GM19455 (cell line): ENCODE data around the gene KIRREL3.

Experiments used
- ATAC-seq: cut with Tn5 transposase; IDR thresholded peaks from one replicate; pipeline ENCODE4 v1.9.1; 2021; ENCODE audit not compliant: unreplicated experiment

The KIRREL3 gene

DNA sequence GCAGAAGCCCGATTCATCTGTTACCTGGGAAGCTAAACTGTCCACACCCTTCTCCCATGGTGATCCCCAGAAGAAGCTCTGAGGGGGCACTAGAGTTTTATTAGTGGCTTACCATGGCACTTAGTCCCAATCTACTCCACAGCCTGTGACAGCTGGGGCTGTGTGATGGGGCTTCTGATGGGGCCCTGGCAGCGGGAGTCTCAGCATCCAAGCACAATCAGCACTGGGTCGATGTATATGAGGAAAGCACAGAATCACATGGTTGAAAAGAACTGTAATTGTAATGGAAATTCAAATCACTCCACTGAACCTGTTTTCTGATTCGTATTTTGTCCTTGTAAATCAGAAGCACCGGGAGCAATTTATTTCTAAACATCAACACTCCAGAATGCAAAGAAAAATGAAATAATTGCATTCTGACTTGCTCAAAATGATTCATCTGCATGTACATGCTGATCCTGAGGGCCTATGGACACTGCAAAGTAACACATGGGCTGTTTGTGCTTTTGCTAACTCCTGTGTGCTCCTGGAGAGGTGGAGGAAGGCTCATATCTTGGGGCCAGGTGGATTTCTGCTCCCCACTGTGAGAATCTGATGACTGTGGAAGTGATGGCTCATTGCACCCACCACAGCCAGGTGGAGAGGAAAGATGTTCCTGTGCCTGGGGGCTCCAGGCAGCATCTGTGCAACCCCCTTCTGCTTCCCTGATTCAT is 203.0 kb downstream of the KIRREL3 start:
- no peak for ATAC-seq

DNA sequence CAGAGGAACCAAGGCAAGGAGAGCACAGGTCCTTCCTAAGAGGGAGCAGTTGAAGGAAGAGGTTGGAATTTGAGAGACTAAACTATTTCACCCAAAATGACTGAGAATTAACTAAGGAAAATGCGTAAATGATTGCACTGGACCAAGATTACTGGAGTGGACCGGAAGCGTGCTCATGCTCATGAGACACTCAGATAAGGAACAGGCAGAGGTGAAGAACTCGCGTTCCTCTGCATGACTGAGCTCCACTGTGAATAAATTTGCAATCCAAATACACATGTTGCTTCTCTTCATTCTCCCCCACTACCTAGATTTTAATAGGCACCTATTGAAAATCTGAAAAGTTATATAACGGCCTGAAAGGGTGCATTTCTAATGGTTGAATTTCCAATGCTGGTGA is 207.0 kb downstream of the KIRREL3 start:
- no peak for ATAC-seq

GRCh38 chr11:126791991-126792390 is 208.6 kb downstream of the KIRREL3 start:
- no peak for ATAC-seq

GRCh38 chr11:126791446-126791845 is 209.1 kb downstream of the KIRREL3 start:
- no peak for ATAC-seq

GRCh38 chr11:126790550-126791081 is 210.0 kb downstream of the KIRREL3 start:
- no peak for ATAC-seq

GRCh38 chr11:126782810-126783209 is 217.8 kb downstream of the KIRREL3 start:
- no peak for ATAC-seq

DNA sequence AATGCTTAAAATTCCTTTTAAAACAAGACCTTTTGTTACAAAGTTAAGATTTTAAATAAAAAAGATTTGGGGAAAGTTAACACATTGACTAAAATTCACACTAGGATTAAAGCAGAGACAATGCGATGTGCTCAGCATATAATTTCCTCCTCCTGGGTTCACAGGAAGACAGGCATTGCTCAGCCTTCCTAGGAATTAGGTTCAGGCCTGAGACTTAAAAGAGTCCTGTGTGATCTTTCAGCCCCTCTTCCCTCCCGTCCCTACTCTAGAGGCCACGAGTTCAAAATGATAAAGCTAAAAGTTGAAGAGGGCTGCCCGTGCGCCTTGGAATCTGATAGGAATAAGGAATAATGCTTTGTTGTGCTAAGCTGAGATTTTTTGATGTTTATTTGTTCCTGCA is 218.6 kb downstream of the KIRREL3 start:
- no peak for ATAC-seq

DNA sequence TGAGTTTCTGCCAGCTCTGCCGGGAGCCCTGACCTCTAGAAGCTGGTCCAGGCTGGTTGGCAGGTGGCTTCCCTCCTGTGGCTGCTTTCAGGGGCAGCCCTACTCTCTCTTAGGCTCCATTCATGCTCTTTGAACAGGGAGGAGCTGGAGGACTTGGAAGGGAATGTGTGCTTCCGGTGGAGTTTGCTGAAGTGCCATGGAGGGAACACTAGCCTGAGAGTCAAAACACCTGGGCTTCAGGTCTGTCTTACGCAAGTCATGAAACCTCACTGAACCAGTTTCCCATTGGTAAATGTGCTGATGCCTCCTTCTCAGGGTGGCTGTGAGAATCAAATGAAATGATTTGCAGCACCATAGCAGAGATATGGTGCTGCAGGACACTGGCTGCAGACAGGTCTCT is 224.5 kb downstream of the KIRREL3 start:
- ATAC-seq, result no peak

DNA sequence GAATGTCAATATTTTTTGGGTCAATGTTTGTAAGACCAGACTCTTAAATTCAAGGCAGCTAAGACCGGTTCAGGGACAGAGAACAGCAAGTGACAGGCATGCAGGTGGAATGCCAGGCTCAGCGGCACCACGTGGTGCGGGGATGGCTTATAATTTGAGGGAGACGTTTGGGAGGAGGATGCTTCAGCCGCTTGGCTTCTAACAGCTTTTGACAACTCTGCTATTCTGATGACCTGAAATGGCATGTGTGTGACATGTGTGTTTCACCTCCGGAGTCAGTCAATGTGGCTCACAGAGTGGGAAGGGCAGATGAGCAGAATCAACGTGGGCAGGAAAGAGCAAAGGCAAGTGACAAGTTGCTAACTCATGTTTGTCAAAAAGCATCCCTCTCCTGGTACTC is 228.3 kb downstream of the KIRREL3 start:
- no peak for ATAC-seq

DNA sequence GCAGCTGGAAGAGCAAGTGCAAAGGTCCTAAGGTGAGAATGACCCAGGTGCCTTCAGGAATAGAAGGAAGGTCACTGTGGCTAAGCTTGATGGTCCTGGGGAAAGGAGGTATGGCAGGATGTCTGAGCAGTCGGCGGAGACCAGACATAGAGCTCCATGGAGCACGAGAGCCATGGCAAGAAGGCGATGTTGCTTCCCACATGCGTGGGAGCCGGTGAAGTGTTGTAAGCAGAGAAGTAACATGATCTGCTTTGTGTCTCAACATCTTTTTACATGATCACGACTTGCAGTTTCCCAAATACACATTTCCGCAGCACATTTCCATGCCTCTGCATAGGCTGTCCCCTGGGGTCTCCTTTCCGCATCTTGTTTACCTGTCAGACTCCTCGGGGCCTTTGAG is 231.9 kb downstream of the KIRREL3 start:
- ATAC-seq, result no peak

DNA sequence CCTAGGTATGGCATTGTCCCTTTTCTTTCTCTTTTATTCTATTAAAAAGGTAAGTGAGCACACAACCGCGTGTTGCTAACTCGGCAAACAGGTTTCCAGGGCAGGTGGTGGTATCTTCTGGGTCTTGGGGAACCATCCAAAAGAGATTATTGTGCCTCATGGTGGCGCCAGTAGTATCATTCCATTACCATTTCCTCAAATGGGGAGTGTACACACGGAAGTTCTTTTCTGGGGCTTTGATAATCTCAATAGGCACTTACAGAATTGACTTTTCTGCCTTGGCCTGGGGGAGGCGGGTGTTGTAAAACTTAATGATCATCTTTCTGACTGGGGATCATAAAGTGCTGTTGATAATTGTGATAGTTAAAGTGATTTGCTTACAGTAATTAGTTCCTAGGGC is 234.1 kb downstream of the KIRREL3 start:
- ATAC-seq, result no peak

GRCh38 chr11:126765196-126765595 is 235.4 kb downstream of the KIRREL3 start:
- ATAC-seq, result no peak

DNA sequence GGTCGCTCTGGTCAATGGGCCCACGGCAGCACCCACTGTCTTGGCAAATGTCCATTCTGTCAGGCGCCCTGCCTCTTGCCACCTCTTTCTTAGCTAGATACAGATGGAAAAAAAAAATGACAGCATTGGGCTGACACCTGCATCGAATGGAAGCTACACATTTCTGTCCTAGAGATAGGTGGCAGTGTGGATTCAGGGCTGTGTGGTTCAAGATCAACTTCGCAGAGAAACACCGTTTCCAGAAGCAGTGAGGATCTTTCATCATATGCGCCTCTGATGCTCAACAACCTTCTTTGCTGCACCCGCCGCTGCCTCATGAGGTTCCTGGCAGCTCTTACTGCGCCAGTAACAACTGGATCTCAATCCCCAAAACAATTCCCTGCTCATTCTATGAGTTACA is 236.3 kb downstream of the KIRREL3 start:
- ATAC-seq, result no peak

DNA sequence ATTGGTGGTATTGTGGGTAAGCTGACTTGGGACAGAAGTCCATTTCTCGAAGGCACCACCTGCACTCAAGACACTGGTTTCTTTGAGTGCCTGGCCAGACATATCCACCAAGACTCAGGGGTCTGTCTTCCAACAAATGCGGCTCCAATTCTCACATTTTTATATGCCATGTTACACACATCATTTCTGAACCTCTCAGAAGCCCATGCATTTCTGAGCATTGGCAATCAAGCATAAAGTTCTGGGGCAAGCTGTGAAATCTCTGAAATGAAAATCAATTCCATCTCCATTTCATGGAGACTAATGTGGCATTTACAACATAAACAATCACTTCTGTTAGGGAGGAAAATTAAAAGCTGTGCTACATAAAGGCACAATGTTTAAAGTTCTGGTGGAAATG is 243.7 kb downstream of the KIRREL3 start:
- no peak for ATAC-seq

GRCh38 chr11:126756421-126756820 is 244.1 kb downstream of the KIRREL3 start:
- ATAC-seq, result no peak

GRCh38 chr11:126755526-126755925 is 245.0 kb downstream of the KIRREL3 start:
- ATAC-seq, result no peak

DNA sequence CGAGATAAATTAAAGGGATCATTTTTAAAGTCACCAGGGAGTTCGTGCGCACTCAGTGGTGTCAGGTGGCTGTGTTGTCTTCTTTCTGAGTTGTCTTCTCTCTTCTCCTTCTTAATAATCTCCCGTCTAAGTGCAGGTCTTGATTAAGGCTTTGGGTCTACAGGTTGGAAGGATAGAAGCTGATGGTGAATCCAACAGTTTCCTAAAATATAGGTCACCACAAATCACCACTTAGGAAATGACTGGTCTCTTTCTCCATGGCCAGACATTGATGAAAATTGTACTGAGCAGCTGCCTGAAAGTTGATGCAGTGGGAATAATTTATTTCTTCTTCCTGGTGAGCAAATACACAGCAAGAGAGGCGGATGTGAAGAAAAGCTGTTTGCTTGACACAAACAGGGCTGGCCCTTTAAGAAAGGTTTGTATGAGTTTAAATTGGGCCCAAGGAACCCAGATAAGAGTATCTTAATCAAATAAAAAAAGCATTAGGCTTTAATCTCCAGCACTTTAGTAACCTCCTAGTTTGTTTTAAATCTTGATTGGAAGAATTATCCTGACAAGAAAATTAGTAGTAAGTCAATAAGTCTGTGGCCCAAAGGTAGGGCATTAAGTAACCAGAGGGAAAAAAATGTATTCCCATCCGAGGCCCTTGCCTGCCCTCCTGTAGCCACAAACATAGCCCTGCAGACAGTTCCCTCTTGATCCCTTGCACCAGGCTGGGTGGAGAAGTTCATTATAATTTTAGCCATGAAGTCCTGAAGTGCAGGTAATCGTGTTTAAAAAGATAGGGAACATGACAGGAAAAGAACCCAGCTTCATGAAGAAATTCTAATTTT is 245.8 kb downstream of the KIRREL3 start:
- ATAC-seq, result no peak

GRCh38 chr11:126753990-126754389 is 246.6 kb downstream of the KIRREL3 start:
- ATAC-seq, result no peak

DNA sequence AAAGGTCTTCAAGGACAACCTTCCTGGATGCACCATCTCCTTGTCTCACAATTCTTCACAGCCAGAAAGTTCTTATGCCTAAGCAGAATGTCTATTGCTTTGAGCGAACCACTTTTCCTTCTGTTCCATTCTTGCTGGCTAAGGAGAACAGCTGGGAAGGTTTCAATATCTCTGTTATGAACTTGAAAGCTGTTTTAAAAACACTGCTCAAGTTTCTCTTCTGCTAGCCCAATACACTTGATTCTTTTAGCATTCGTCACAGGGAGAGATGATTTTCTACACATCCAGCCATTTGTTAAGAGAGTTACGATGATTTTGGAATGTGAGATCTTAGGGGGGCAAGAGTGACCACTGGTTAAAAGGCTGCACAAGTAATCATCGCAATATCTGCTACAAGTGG is 249.3 kb downstream of the KIRREL3 start:
- ATAC-seq, result no peak

GRCh38 chr11:126748793-126749192 is 251.8 kb downstream of the KIRREL3 start:
- ATAC-seq, result no peak

DNA sequence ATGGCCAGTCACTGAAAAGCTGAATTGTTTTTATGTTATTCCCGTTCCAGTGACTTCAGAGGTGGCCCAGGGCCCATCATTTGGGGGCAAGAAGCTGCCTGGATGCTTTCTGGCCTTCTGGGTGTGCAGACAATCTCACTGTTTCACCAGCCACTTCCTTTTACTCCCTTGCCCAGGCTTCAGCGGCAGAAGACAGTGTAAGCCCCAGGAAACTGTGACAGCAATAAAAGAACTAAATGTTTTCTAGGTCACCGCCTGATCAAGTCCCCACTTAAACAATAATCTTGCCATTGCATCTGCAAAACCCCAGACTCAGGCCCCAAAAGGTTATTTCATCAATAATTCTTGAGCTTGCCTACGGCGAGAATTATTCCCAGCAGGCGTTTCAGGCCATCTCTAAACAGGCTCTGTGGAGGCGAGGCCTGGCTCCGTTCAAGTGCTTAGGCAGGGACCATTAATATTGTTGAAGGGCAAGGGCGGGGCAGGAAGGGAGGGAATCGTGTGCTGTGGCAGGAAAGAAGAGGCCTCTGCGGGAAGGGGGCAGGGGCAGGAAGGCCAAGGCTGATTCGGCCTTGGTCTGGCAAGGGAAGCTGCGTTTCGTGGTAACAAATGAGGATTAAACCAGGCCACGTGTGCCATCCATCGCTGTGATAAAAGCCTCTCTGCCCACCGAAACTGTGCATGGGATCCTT is 252.3 kb downstream of the KIRREL3 start:
- no peak for ATAC-seq

DNA sequence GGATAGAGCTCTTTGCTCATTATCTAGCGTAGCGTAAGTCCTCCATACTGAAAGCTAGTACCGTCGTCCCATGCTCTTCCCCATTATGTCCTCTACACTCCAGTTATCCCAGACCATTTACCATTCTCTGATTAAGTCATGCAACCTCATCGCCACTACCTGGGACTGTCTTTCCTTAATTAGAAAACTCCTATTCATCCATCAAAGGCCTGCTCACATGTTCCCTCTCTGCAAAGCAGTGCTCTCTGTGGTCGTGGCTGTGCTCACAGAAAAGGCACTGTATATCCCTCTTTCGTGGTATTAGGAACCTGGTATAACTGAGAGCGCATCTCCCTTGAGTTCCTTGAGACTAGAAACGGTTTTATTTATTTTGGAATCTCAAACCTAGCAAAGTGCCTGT is 253.3 kb downstream of the KIRREL3 start:
- ATAC-seq, result no peak
